ENCODE results near the gene RBMS1. TPM values are rescaled to one million over a fixed set of nuclear protein-coding genes. Genes with fewer than 3 reads are reported as not detected.
A peak's percentile ranks its signal among the peaks of the same experiment; 100 is the strongest.

RBMS1 gene
- total and polyA plus RNA-seq, 2 of the 13 experiments (the other 11 are each of a cell fraction or from before 2014, with no cell fraction given): 55.5 to 110 TPM

GRCh38 chr2:160278101-160278878, 215.3 kb downstream of the RBMS1 start:
- H3K27me3 ChIP-seq (ENCODE audit: control insufficient read depth in 1 of 2, insufficient read depth in 2 of 2, low read length in 2 of 2): no peaks in the 10 kb centered on the region

GRCh38 chr2:160277151-160277550, 216.5 kb downstream of the RBMS1 start:
- POLR2A ChIA-PET: no interaction called here
- H3K4me2 ChIP-seq (ENCODE audit: low read depth, low read length): no peak overlapping the region
- WGBS (ENCODE audit: low lambda C conversion rate): 96% methylated on average over 6 of the region's 6 CpGs
- no TSS peak for BruUV-seq (replicated peaks)
- DNase-seq (ENCODE audit: low spot score) (no peak), FAIRE-seq (no peak), ATAC-seq (no peak)
- H4K20me1 ChIP-seq (ENCODE audit: insufficient read depth, low read length): no peaks in the 10 kb centered on the region
- intact Hi-C loops (cut with micrococcal nuclease; ENCODE audit: unreplicated experiment): no loop called here
- in situ Hi-C loops (cut with HindIII; ENCODE audit: extremely low pct_ligation_motif_present, low pct_unique_long_range_greater_than_20kb): no loop called here
- CTCF ChIA-PET (ENCODE audit: low intra/inter-chr PET ratio, low total read pairs): no interaction called here
- H3K9me3 ChIP-seq (ENCODE audit: low read length): no peaks in the 10 kb centered on the region
- H3K79me2 ChIP-seq (ENCODE audit: insufficient read depth, low read length): no peaks in the 10 kb centered on the region
- H3K27ac ChIP-seq (ENCODE audit: extremely low read length, insufficient read depth, low read length): no peak overlapping the region
- no peak overlapping the region for H3K9ac ChIP-seq (ENCODE audit: insufficient read depth, low read depth, low read length)
- H3K27me3 ChIP-seq (ENCODE audit: control insufficient read depth in 1 of 2, insufficient read depth in 2 of 2, low read length in 2 of 2): no peaks in the 10 kb centered on the region
- H3K36me3 ChIP-seq (replicated peaks in 1 of 2; ENCODE audit: control insufficient read depth in 1 of 2, insufficient read depth in 2 of 2, low read length in 2 of 2): peaks cover 16 to 44% of the 10 kb centered on the region in 2 experiments
- H3K4me3 ChIP-seq (replicated peaks in 1 of 3; ENCODE audit: insufficient read depth in 1 of 3, low read depth in 2 of 3, low read length in 3 of 3): no peak overlapping the region
- H3K4me1 ChIP-seq (ENCODE audit: insufficient read depth, low read length): peaks cover 10% of the 10 kb centered on the region
- no peak overlapping the region for H2AFZ ChIP-seq (ENCODE audit: low read length)
- TF ChIP-seq GMEB1 (CRISPR knock-in tag; IDR thresholded peaks at IDR 0.05; ENCODE audit: borderline replicate concordance) (no peak), ZNF292 (CRISPR knock-in tag; IDR thresholded peaks at IDR 0.05; ENCODE audit: borderline replicate concordance, low read depth) (no peak), HNRNPK (IDR thresholded peaks at IDR 0.05; ENCODE audit: low read depth, low read length, poor library complexity, severe bottlenecking) (no peak), GRHL1 (CRISPR knock-in tag; conservative IDR thresholded peaks at IDR 0.05) (no peak), NKX3-1 (CRISPR knock-in tag; IDR thresholded peaks at IDR 0.05) (no peak), ZNF546 (CRISPR knock-in tag; conservative IDR thresholded peaks at IDR 0.05) (no peak)

More at GRCh38 chr2:160278101-160278878, 215.3 kb downstream of the RBMS1 start:
- Histone ChIP-seq H3K4me3 (replicated peaks in 1 of 3; ENCODE audit: insufficient read depth in 1 of 3, low read depth in 2 of 3, low read length in 3 of 3) (no peak overlapping the region), H3K4me2 (ENCODE audit: low read depth, low read length) (no peak overlapping the region), H3K4me1 (ENCODE audit: insufficient read depth, low read length) (peaks cover 13% of the 10 kb centered on the region), H3K79me2 (ENCODE audit: insufficient read depth, low read length) (no peaks in the 10 kb centered on the region), H2AFZ (ENCODE audit: low read length) (no peak overlapping the region), H3K9me3 (ENCODE audit: low read length) (no peaks in the 10 kb centered on the region), H3K36me3 (replicated peaks in 1 of 2; ENCODE audit: control insufficient read depth in 1 of 2, insufficient read depth in 2 of 2, low read length in 2 of 2) (peaks cover 16 to 41% of the 10 kb centered on the region in 2 experiments), H3K27ac (ENCODE audit: extremely low read length, insufficient read depth, low read length) (no peak overlapping the region), H4K20me1 (ENCODE audit: insufficient read depth, low read length) (no peaks in the 10 kb centered on the region), H3K9ac (ENCODE audit: insufficient read depth, low read depth, low read length) (no peak overlapping the region)
- TF ChIP-seq RFXANK (CRISPR knock-in tag; IDR thresholded peaks at IDR 0.05) (peak; percentile 95), DRAP1 (CRISPR knock-in tag; IDR thresholded peaks at IDR 0.05) (no peak), RFX5 (IDR thresholded peaks at IDR 0.05; ENCODE audit: low read depth, low read length) (peak; percentile 95), ATF5 (CRISPR knock-in tag; IDR thresholded peaks at IDR 0.05; ENCODE audit: low read depth) (no peak), ZNF672 (CRISPR knock-in tag; IDR thresholded peaks at IDR 0.05) (no peak), NBN (conservative IDR thresholded peaks at IDR 0.05) (no peak), RFXAP (CRISPR knock-in tag; IDR thresholded peaks at IDR 0.05; ENCODE audit: borderline replicate concordance) (peak; percentile 80; the same call in 1 of the 2 replicates)
- FAIRE-seq: no peak
- ChIA-PET POLR2A (interaction anchor here (0.9 kb wide), 1 partner anchor 8 kb away, joined by 3 read pairs; no protein-coding TSS in a partner anchor), CTCF (ENCODE audit: low intra/inter-chr PET ratio, low total read pairs) (no interaction called here)
- BruUV-seq (replicated peaks): no TSS peak
- 98% methylated on average over 9 of the region's 9 CpGs for WGBS (ENCODE audit: low lambda C conversion rate)
- DNase-seq (ENCODE audit: low spot score): no peak
- intact Hi-C loops (cut with micrococcal nuclease; ENCODE audit: unreplicated experiment): loop anchor here (1.0 kb wide), 1 partner anchor 641 kb away; no protein-coding TSS in a partner anchor
- peak; percentile 66 for ATAC-seq
- in situ Hi-C loops (cut with HindIII; ENCODE audit: extremely low pct_ligation_motif_present, low pct_unique_long_range_greater_than_20kb): no loop called here

All from HepG2 (cell line).